Panc1 (cell line): ENCODE measurements around the gene PDPN. TPM values are rescaled to one million over a fixed set of nuclear protein-coding genes. Genes with fewer than 3 reads are reported as not detected.

Source experiments
- ATAC-seq: fragments of 200-7000 bp; cut with Tn5 transposase; 2 replicates; pipeline ENCODE4 v1.9.1; 2020; ENCODE audit warnings: mild to moderate bottlenecking, moderate library complexity
- BruUV-seq: library from RNA; stranded (reverse); fragments of 400-500 nt; replicated peaks from 2 replicates; lab custom pipeline; 2021; lab: Mats Ljungman, UMichigan
- CTCF ChIA-PET: fragments of 300-600 bp; sonication (Branson Sonifier 250); formaldehyde crosslinking; loops from one replicate; lab custom pipeline; 2022; ENCODE audit warnings: antibody characterized with exemption; lab: Charles Lee
- POLR2A ChIA-PET: fragments of 300-600 bp; sonication (Branson Sonifier 250); formaldehyde crosslinking; loops from one replicate; lab custom pipeline; 2022; ENCODE audit warnings: antibody characterized with exemption; lab: Charles Lee
- DNase-seq: peaks from one replicate; pipeline ENCODE4 v3.0.0-alpha.2; 2010; ENCODE audit warnings: low read depth, low spot score
- H3K27ac ChIP-seq: 2 replicates; pipeline ENCODE4 v1.5.1; 2011; ENCODE audit warnings: mild to moderate bottlenecking, low read length, inconsistent platforms
- H3K27me3 ChIP-seq: fragments of 200-500 bp; sonication (Bioruptor generic); 2 replicates; pipeline ENCODE4 v1.6.0; 2014; ENCODE audit warnings: low read length, inconsistent platforms; ENCODE audit not compliant: control insufficient read depth, insufficient read depth
- H3K36me3 ChIP-seq: fragments of 200-500 bp; sonication (Bioruptor generic); 2 replicates; pipeline ENCODE4 v1.5.1; 2014; ENCODE audit warnings: inconsistent platforms, mild to moderate bottlenecking, low read length, moderate library complexity; ENCODE audit not compliant: control insufficient read depth, insufficient read depth
- H3K4me1 ChIP-seq: 2 replicates; pipeline ENCODE4 v1.5.1; 2011; ENCODE audit warnings: inconsistent platforms, mild to moderate bottlenecking, low read length, moderate library complexity; ENCODE audit not compliant: control insufficient read depth, insufficient read depth
- H3K4me3 ChIP-seq, 2 experiments: 2 replicates each; pipeline ENCODE4 v1.5.1; 2011 to 2012; ENCODE audit warnings: low read depth in 2 of 2, low read length in 2 of 2, mild to moderate bottlenecking in 2 of 2, inconsistent platforms in 1 of 2, moderate library complexity in 1 of 2
- H3K9me3 ChIP-seq: fragments of 200-500 bp; sonication (Bioruptor generic); 2 replicates; pipeline ENCODE4 v1.5.1; 2014; ENCODE audit warnings: low read depth, mild to moderate bottlenecking, inconsistent platforms, low read length, moderate library complexity; ENCODE audit not compliant: control insufficient read depth, insufficient read depth
- CTCF ChIP-seq: fragments of 450-650 bp; IDR thresholded peaks from 2 replicates; pipeline ENCODE4 v1.5.1; 2017; ENCODE audit warnings: mild to moderate bottlenecking
- POLR2AphosphoS5 ChIP-seq: IDR thresholded peaks from 2 replicates; pipeline ENCODE4 v1.6.1; 2012; ENCODE audit warnings: mild to moderate bottlenecking, low read depth, low read length, moderate library complexity
- REST ChIP-seq, 2 experiments: IDR thresholded peaks; 2 replicates each; pipeline ENCODE4 v1.6.1; 2011 to 2012; ENCODE audit warnings: low read depth in 2 of 2, control low read depth in 1 of 2, low read length in 1 of 2, mild to moderate bottlenecking in 1 of 2, moderate library complexity in 1 of 2; ENCODE audit not compliant: insufficient read depth in 1 of 2
- SIN3A ChIP-seq: IDR thresholded peaks from 2 replicates; pipeline ENCODE4 v1.6.1; 2012; ENCODE audit warnings: low read depth, mild to moderate bottlenecking, low read length, moderate library complexity, borderline replicate concordance; ENCODE audit not compliant: insufficient read depth
- TCF7L2 ChIP-seq: IDR thresholded peaks from 2 replicates; pipeline ENCODE4 v1.6.1; 2011; ENCODE audit warnings: mild to moderate bottlenecking, low read depth, low read length, inconsistent platforms
- in situ Hi-C: cut with HindIII; loops from 2 replicates; pipeline ENCODE4 v1.10.0; 2016; ENCODE audit warnings: low sequenced_read_pairs, low pct_unique_long_range_greater_than_20kb
- intact Hi-C: fragments of 100-400 bp; cut with micrococcal nuclease; formaldehyde crosslinking; loops from one replicate; pipeline ENCODE4 v1.10.0; 2022; ENCODE audit not compliant: unreplicated experiment
- total RNA-seq: library from RNA; stranded (reverse); gene quantifications from one replicate; pipeline ENCODE4 v1.2.1, GENCODE V29; 2021; ENCODE audit not compliant: unreplicated experiment

The PDPN gene
- total RNA-seq, 1 experiment from 2014 or later = 0.28 TPM

GRCh38 chr1:13576926-13577325 lies 6.7 kb upstream of the PDPN start:
- H3K27ac ChIP-seq = no peak overlapping the region
- intact Hi-C loops = no loop called here
- peaks cover 10% of the 10 kb centered on the region; the same call in 1 of the 2 replicates for H3K27me3 ChIP-seq
- no peaks in the 10 kb centered on the region for H3K9me3 ChIP-seq
- CTCF ChIA-PET = no interaction called here
- H3K4me3 ChIP-seq = no peak overlapping the region
- no TSS peak for BruUV-seq
- H3K4me1 ChIP-seq = no peaks in the 10 kb centered on the region
- DNase-seq = no peak
- TF ChIP-seq POLR2AphosphoS5 (no peak), REST (IDR thresholded peaks at IDR 0.05; ENCODE audit: insufficient read depth in 1 of 2, low read depth in 2 of 2, low read length in 1 of 2) (no peak), SIN3A (no peak), CTCF (no peak), TCF7L2 (no peak)
- POLR2A ChIA-PET = no interaction called here
- no peaks in the 10 kb centered on the region for H3K36me3 ChIP-seq
- in situ Hi-C loops = no loop called here
- no peak for ATAC-seq

GRCh38 chr1:13577846-13578245 lies 5.8 kb upstream of the PDPN start:
- H3K9me3 ChIP-seq = no peaks in the 10 kb centered on the region
- no peaks in the 10 kb centered on the region for H3K4me1 ChIP-seq
- no peak overlapping the region for H3K27ac ChIP-seq
- no peaks in the 10 kb centered on the region for H3K36me3 ChIP-seq
- no peak for TF ChIP-seq POLR2AphosphoS5
- no peak for TF ChIP-seq REST (IDR thresholded peaks at IDR 0.05; ENCODE audit: insufficient read depth in 1 of 2, low read depth in 2 of 2, low read length in 1 of 2)
- no peak for TF ChIP-seq SIN3A
- no peak for TF ChIP-seq CTCF
- no peak for TF ChIP-seq TCF7L2
- POLR2A ChIA-PET = interaction anchor here (0.6 kb wide), 1 partner anchor 99 kb away, joined by 3 read pairs; no protein-coding TSS in a partner anchor
- intact Hi-C loops (no loop called here), in situ Hi-C loops (no loop called here)
- no TSS peak for BruUV-seq
- H3K4me3 ChIP-seq = no peak overlapping the region
- ATAC-seq = no peak
- DNase-seq = no peak
- CTCF ChIA-PET = no interaction called here
- peaks cover 12% of the 10 kb centered on the region for H3K27me3 ChIP-seq
